OCI-M2 (cell line): ENCODE measurements around the gene CHD9NB.
A peak's percentile ranks its signal among the peaks of the same experiment; 100 is the strongest.
"Not testable (repeated sequence)": the region's sequence is repeated elsewhere in the genome, so short reads cannot be mapped to it uniquely, and the experiment has no call there.

Experiments used
- DNase-seq: peaks from one replicate; lab custom pipeline; 2025; ENCODE audit not compliant: unreplicated experiment; lab: John Stamatoyannopoulos, UW

CHD9NB gene

GRCh38 chr16:53058441-53058840, 5.7 kb upstream of the CHD9NB start:
- no peak for DNase-seq

GRCh38 chr16:53057658-53058057, 5.0 kb upstream of the CHD9NB start:
- DNase-seq: no peak

- DNase-seq: no peak
Observed at GRCh38 chr16:53056392-53056881, 3.7 kb upstream of the CHD9NB start.

- DNase-seq: no peak
Observed at GRCh38 chr16:53055541-53056391, 3.1 kb upstream of the CHD9NB start.

- peak; percentile 44 for DNase-seq
Observed at GRCh38 chr16:53054670-53055485, 2.2 kb upstream of the CHD9NB start, which contains the start of gene CHD9. Gene CHD9, plus strand, starts transcription at chr16:53054991. Its CDS starts 101,099 bp downstream, at chr16:53156090.

GRCh38 chr16:53053967-53054669, 1.4 kb upstream of the CHD9NB start:
- no peak for DNase-seq

GRCh38 chr16:53051255-53051654, 1.4 kb downstream of the CHD9NB start:
- not testable (repeated sequence) for DNase-seq

GRCh38 chr16:53048139-53048915, 4.4 kb downstream of the CHD9NB start:
- no peak for DNase-seq

GRCh38 chr16:53047515-53047914, 5.2 kb downstream of the CHD9NB start:
- DNase-seq: not testable (repeated sequence)

- DNase-seq: no peak
Observed at GRCh38 chr16:53045341-53046220, 7.1 kb downstream of the CHD9NB start.

GRCh38 chr16:53043986-53044601, 8.6 kb downstream of the CHD9NB start:
- DNase-seq: no peak

- no peak for DNase-seq
Observed at GRCh38 chr16:53043428-53043831, 9.3 kb downstream of the CHD9NB start.

GRCh38 chr16:53042235-53042701, 10.4 kb downstream of the CHD9NB start:
- no peak for DNase-seq

- no peak for DNase-seq
Observed at GRCh38 chr16:53041320-53042051, 11.2 kb downstream of the CHD9NB start.

- no peak for DNase-seq
Observed at GRCh38 chr16:53040788-53041187, 11.9 kb downstream of the CHD9NB start.

- DNase-seq: not testable (repeated sequence)
Observed at GRCh38 chr16:53036711-53037110, 16.0 kb downstream of the CHD9NB start.

GRCh38 chr16:53036066-53036465, 16.6 kb downstream of the CHD9NB start:
- DNase-seq: no peak
